ENCODE data around the gene ELF3. TPM values are rescaled to one million over a fixed set of nuclear protein-coding genes. Genes with fewer than 3 reads are reported as not detected.

The ELF3 gene
- total and polyA plus RNA-seq, 2 experiments from 2014 or later, result 12.3 to 19.5 TPM

- Mint-ChIP-seq H3K9me3 (no peaks in the 10 kb centered on the region), H3K27ac (no peak overlapping the region), H3K4me1 (no peaks in the 10 kb centered on the region), H3K27me3 (ENCODE audit: insufficient read depth, low read depth, poor library complexity) (peaks cover 3% of the 10 kb centered on the region), H3K36me3 (ENCODE audit: low read depth) (no peaks in the 10 kb centered on the region), H3K4me3 (no peak overlapping the region)
- Histone ChIP-seq H2AFZ (no peak overlapping the region), H3K79me2 (replicated peaks; ENCODE audit: insufficient read depth) (no peaks in the 10 kb centered on the region), H3K27ac (ENCODE audit: low read depth) (no peak overlapping the region), H3K4me3 (no peak overlapping the region), H4K20me1 (replicated peaks; ENCODE audit: insufficient read depth) (no peaks in the 10 kb centered on the region), H3F3A (replicated peaks; ENCODE audit: low read depth) (no peaks in the 10 kb centered on the region), H3K9me2 (ENCODE audit: insufficient read depth) (no peaks in the 10 kb centered on the region), H3K36me3 (ENCODE audit: insufficient read depth) (no peaks in the 10 kb centered on the region), H3K4me1 (ENCODE audit: insufficient read depth) (no peaks in the 10 kb centered on the region), H3K27me3 (ENCODE audit: insufficient read depth) (no peaks in the 10 kb centered on the region), H3K4me2 (no peak overlapping the region)
- ATAC-seq (no peak), DNase-seq (ENCODE audit: low spot score) (no peak)
- TF ChIP-seq CTCF (conservative IDR thresholded peaks at IDR 0.05; ENCODE audit: low read depth in 2 of 2), result no peak
Measured at GRCh38 chr1:202046748-202047708, 36.6 kb downstream of the ELF3 start.

- Histone ChIP-seq H2AFZ (no peak overlapping the region), H3F3A (replicated peaks; ENCODE audit: low read depth) (no peaks in the 10 kb centered on the region), H4K20me1 (replicated peaks; ENCODE audit: insufficient read depth) (no peaks in the 10 kb centered on the region), H3K27ac (ENCODE audit: low read depth) (no peak overlapping the region), H3K79me2 (replicated peaks; ENCODE audit: insufficient read depth) (no peaks in the 10 kb centered on the region), H3K4me2 (no peak overlapping the region), H3K36me3 (ENCODE audit: insufficient read depth) (no peaks in the 10 kb centered on the region), H3K4me3 (no peak overlapping the region), H3K9me2 (ENCODE audit: insufficient read depth) (no peaks in the 10 kb centered on the region), H3K27me3 (ENCODE audit: insufficient read depth) (no peaks in the 10 kb centered on the region), H3K4me1 (ENCODE audit: insufficient read depth) (no peaks in the 10 kb centered on the region)
- H3K27ac Mint-ChIP-seq, result no peak overlapping the region
- no peak for TF ChIP-seq STAT1 (IDR thresholded peaks at IDR 0.05; ENCODE audit: unreplicated experiment)
- no peak for TF ChIP-seq REST (IDR thresholded peaks at IDR 0.05; ENCODE audit: unreplicated experiment)
- TF ChIP-seq ETS1 (IDR thresholded peaks at IDR 0.05), result no peak
- no peak for TF ChIP-seq ZNF114 (CRISPR knock-in tag; IDR thresholded peaks at IDR 0.05)
- TF ChIP-seq NANOG (IDR thresholded peaks at IDR 0.05; ENCODE audit: borderline replicate concordance), result no peak
- TF ChIP-seq EZH2 (IDR thresholded peaks at IDR 0.05; ENCODE audit: low read depth, unreplicated experiment), result no peak
- no peak for TF ChIP-seq ZNF331 (CRISPR knock-in tag; IDR thresholded peaks at IDR 0.05; ENCODE audit: low read depth)
- TF ChIP-seq JUNB (IDR thresholded peaks at IDR 0.05; ENCODE audit: unreplicated experiment), result no peak
- H3K4me1 Mint-ChIP-seq, result no peaks in the 10 kb centered on the region
- H3K9me3 Mint-ChIP-seq, result no peaks in the 10 kb centered on the region
- DNase-seq (ENCODE audit: low spot score) (no peak), ATAC-seq (no peak)
- H3K4me3 Mint-ChIP-seq, result no peak overlapping the region
- H3K36me3 Mint-ChIP-seq (ENCODE audit: low read depth), result no peaks in the 10 kb centered on the region
- peaks cover 3% of the 10 kb centered on the region for H3K27me3 Mint-ChIP-seq (ENCODE audit: insufficient read depth, low read depth, poor library complexity)
Measured at GRCh38 chr1:202047977-202048376, 37.6 kb downstream of the ELF3 start.

Measured in GM23338 (cell line).